BE2C (cell line): ENCODE results near the gene CLDND2.

Experiments
- DNase-seq: peaks from one replicate; pipeline ENCODE4 v3.0.0-alpha.2; 2020
- H3K27me3 ChIP-seq: fragments of 250-450 bp; sonication (Bioruptor Pico); 2 replicates; pipeline ENCODE4 v1.5.1; 2020; ENCODE audit warnings: mild to moderate bottlenecking
- H3K36me3 ChIP-seq: fragments of 250-450 bp; sonication (Bioruptor Pico); 2 replicates; pipeline ENCODE4 v1.5.1; 2020; ENCODE audit warnings: mild to moderate bottlenecking
- H3K4me1 ChIP-seq: fragments of 250-450 bp; sonication (Bioruptor Pico); 2 replicates; pipeline ENCODE4 v1.5.1; 2020
- H3K4me3 ChIP-seq: 2 replicates; pipeline ENCODE4 v1.5.1; 2011; ENCODE audit warnings: low read depth, low read length
- H3K9me3 ChIP-seq: fragments of 250-450 bp; sonication (Bioruptor Pico); 2 replicates; pipeline ENCODE4 v1.5.1; 2020
- CTCF ChIP-seq: IDR thresholded peaks from 2 replicates; pipeline ENCODE4 v1.5.1; 2012; ENCODE audit warnings: mild to moderate bottlenecking, low read depth, low read length

The CLDND2 gene

GRCh38 chr19:51325161-51325976, 43.4 kb downstream of the CLDND2 start:
- DNase-seq = no peak
- TF ChIP-seq CTCF = no peak
- Histone ChIP-seq H3K36me3 (no peaks in the 10 kb centered on the region), H3K9me3 (no peaks in the 10 kb centered on the region; the same call in 1 of the 2 replicates), H3K4me3 (no peak overlapping the region), H3K27me3 (no peaks in the 10 kb centered on the region), H3K4me1 (peaks cover 3% of the 10 kb centered on the region; the same call in 1 of the 2 replicates)

- peaks cover 3% of the 10 kb centered on the region; the same call in 1 of the 2 replicates for H3K4me1 ChIP-seq
- DNase-seq = no peak
These were observed 44.7 kb downstream of the CLDND2 start for GRCh38 chr19:51324167-51324481.

GRCh38 chr19:51323481-51324166, 45.2 kb downstream of the CLDND2 start:
- no peak for TF ChIP-seq CTCF
- Histone ChIP-seq H3K4me3 (no peak overlapping the region), H3K36me3 (no peaks in the 10 kb centered on the region), H3K27me3 (no peaks in the 10 kb centered on the region), H3K4me1 (peaks cover 3% of the 10 kb centered on the region; the same call in 1 of the 2 replicates), H3K9me3 (no peaks in the 10 kb centered on the region; the same call in 1 of the 2 replicates)
- DNase-seq = no peak

More at GRCh38 chr19:51324167-51324481, 44.7 kb downstream of the CLDND2 start:
- Histone ChIP-seq H3K4me3 (no peak overlapping the region), H3K9me3 (no peaks in the 10 kb centered on the region; the same call in 1 of the 2 replicates), H3K36me3 (no peaks in the 10 kb centered on the region), H3K27me3 (no peaks in the 10 kb centered on the region)
- no peak for TF ChIP-seq CTCF

- DNase-seq = no peak
- Histone ChIP-seq H3K9me3 (no peaks in the 10 kb centered on the region; the same call in 1 of the 2 replicates), H3K4me1 (peaks cover 3% of the 10 kb centered on the region; the same call in 1 of the 2 replicates), H3K4me3 (no peak overlapping the region), H3K36me3 (no peaks in the 10 kb centered on the region), H3K27me3 (no peaks in the 10 kb centered on the region)
- no peak for TF ChIP-seq CTCF
These were observed 47.0 kb downstream of the CLDND2 start for GRCh38 chr19:51321799-51322198.

- Histone ChIP-seq H3K4me1 (peaks cover 3% of the 10 kb centered on the region; the same call in 1 of the 2 replicates), H3K4me3 (no peak overlapping the region; the same call in 1 of the 2 replicates), H3K36me3 (no peaks in the 10 kb centered on the region), H3K27me3 (no peaks in the 10 kb centered on the region), H3K9me3 (no peaks in the 10 kb centered on the region)
- TF ChIP-seq CTCF = no peak
- DNase-seq = peak; percentile 81
These were observed 48.5 kb downstream of the CLDND2 start for GRCh38 chr19:51320280-51320657.
